GM13977 (cell line): ENCODE data around the gene PIK3C2G.
"Not testable (repeated sequence)": the region's sequence is repeated elsewhere in the genome, so short reads cannot be mapped to it uniquely, and the experiment has no call there.

Experiments used
- DNase-seq: peaks from one replicate; pipeline ENCODE4 v3.0.0; 2012; ENCODE audit warnings: low spot score
- CTCF ChIP-seq: IDR thresholded peaks from 2 replicates; pipeline ENCODE4 v1.5.1; 2012; ENCODE audit warnings: mild to moderate bottlenecking, control low read depth; ENCODE audit not compliant: insufficient read depth; ENCODE audit errors: extremely low read depth, missing control alignments
- in situ Hi-C: fragments of 300-500 bp; cut with MboI; formaldehyde crosslinking; loops from one replicate; pipeline ENCODE4 v1.12.0; 2022; ENCODE audit warnings: low sequenced_read_pairs, low pct_unique_long_range_greater_than_20kb, mixed read lengths, inconsistent platforms; ENCODE audit not compliant: unreplicated experiment

Gene PIK3C2G

DNA sequence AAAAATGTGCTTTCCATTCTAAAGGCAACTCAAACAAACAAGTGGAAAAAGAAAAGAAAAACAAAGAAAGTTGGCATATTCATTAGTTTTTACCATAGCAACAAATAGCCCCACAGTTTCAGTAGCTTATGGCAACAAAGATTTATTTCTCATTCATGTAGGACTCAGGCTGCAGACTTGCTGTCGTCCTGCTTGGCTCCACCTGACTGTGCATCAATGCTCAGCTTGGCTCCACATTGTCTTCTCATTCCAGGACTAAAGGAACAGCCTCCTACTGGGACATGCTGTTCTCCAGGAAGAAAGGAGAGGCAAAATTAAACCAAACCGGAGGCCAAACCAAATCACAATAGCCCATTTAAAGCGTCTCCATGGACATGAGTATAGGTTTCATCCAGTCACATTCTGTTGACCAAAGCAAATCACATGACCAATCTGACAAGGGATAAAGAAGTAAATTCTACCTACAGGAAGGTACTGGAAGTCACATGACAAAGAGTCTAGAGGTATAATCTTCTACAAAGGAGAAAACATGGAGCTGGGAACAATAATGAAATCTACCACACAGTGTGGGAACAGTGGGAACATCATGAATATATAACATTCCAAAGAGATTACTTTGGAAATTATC, 222.5 kb downstream of the PIK3C2G start:
- no peak for TF ChIP-seq CTCF
- in situ Hi-C loops: no loop called here
- no peak for DNase-seq

DNA sequence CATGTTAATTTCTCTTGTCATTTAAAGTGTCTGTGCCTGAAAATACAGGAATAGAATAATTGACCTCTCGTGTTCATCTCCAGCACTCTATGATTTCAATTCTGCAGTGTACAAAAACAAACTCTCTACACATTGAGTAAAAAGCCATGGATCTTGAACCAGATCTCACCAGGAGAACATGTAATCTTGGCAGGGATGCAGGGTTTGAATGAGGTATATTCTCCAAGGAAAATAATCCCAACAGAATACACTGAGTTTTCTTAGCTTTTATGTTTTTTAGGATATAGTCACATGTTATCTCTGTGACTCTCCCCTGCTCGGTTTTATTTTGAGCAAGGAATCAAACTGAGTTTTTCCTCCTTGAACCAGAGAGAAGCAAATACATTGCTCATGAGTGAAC, 224.7 kb downstream of the PIK3C2G start:
- no peak for DNase-seq
- in situ Hi-C loops: no loop called here
- no peak for TF ChIP-seq CTCF

DNA sequence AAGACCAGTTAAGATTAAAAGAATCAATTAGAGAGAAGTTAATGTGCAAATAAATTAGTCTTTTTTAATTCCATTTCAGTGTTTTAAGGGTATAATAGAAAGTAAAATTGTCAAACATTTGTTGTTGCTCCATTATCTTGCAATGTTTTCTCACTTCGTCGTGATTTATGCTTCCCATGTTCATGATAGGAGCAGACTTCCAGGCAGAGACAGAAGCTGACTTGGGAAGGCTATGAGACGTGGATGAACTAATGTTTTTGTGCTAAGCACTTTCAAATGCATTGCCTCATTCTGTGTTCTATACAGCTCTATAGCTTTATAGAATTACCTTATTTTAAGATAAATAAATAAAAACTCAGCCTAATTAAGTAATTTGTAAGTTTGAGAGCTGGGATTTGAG, 226.2 kb downstream of the PIK3C2G start:
- in situ Hi-C loops: no loop called here
- no peak for TF ChIP-seq CTCF
- DNase-seq: no peak

- in situ Hi-C loops: no loop called here
These were observed 231.2 kb downstream of the PIK3C2G start for GRCh38 chr12:18492372-18493025.

GRCh38 chr12:18496156-18496555, 234.8 kb downstream of the PIK3C2G start:
- DNase-seq: no peak
- in situ Hi-C loops: no loop called here
- TF ChIP-seq CTCF: no peak

More at GRCh38 chr12:18492372-18493025, 231.2 kb downstream of the PIK3C2G start:
- TF ChIP-seq CTCF: no peak
- DNase-seq: no peak

DNA sequence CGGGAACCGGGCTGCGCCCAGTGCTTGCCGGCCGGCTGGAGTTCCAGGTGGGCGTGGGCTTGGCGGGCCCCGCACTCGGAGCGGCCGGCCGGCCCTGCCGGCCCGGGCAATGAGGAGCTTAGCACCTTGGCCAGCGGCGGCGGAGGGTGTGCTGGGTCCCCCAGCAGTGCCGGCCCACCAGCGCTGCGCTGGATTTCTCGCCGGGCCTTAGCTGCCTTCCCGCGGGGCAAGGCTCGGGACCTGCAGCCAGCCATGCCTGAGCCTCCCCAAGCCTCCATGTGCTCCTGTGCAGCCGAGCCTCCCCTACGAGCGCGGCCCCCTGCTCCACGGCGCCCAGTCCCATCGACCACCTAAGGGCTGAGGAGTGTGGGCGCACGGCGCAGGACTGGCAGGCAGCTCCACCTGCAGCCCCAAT, 238.8 kb downstream of the PIK3C2G start:
- in situ Hi-C loops, DNase-seq: not testable (repeated sequence)

DNA sequence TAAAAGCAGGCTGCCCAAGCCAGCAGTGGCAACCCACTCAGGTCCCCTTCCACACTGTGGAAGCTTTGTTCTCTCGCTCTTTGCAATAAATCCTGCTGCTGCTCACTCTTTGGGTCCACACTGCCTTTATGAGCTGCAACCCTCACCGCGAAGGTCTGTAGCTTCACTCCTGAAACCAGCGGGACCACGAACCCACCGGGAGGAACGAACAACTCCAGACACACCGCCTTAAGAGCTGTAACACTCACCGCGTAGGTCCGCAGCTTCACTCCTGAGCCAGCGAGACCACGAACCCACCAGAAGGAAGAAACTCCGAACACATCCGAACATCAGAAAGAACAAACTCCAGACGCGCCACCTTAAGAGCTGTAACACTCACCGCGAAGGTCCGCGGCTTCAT, 239.4 kb downstream of the PIK3C2G start:
- DNase-seq, in situ Hi-C loops: not testable (repeated sequence)

GRCh38 chr12:18502422-18502968, 241.2 kb downstream of the PIK3C2G start:
- in situ Hi-C loops: no loop called here
- no peak for TF ChIP-seq CTCF
- DNase-seq: no peak
